PC-9 (cell line): Measurements from ENCODE around the gene CCL20.

ENCODE experiments used
- CTCF ChIP-seq: fragments of 200-600 bp; sonication (generic); conservative IDR thresholded peaks from 2 replicates; pipeline ENCODE4 v1.6.1; 2017; ENCODE audit warnings: mixed run types, antibody characterized with exemption, mild to moderate bottlenecking, moderate library complexity
- EZH2 ChIP-seq: fragments of 200-600 bp; sonication (generic); IDR thresholded peaks from 2 replicates; pipeline ENCODE4 v1.8.0; 2017; ENCODE audit warnings: antibody characterized with exemption, low read depth

- TF ChIP-seq CTCF, result no peak
- TF ChIP-seq EZH2, result no peak
Observed at GRCh38 chr2:227822416-227823003, 8.9 kb downstream of the CCL20 start.
